Measurements from ENCODE around the gene RCBTB2.

GRCh38 chr13:48488995-48489394 is 43.9 kb downstream of the RCBTB2 start:
- TF ChIP-seq, protein P1, sequence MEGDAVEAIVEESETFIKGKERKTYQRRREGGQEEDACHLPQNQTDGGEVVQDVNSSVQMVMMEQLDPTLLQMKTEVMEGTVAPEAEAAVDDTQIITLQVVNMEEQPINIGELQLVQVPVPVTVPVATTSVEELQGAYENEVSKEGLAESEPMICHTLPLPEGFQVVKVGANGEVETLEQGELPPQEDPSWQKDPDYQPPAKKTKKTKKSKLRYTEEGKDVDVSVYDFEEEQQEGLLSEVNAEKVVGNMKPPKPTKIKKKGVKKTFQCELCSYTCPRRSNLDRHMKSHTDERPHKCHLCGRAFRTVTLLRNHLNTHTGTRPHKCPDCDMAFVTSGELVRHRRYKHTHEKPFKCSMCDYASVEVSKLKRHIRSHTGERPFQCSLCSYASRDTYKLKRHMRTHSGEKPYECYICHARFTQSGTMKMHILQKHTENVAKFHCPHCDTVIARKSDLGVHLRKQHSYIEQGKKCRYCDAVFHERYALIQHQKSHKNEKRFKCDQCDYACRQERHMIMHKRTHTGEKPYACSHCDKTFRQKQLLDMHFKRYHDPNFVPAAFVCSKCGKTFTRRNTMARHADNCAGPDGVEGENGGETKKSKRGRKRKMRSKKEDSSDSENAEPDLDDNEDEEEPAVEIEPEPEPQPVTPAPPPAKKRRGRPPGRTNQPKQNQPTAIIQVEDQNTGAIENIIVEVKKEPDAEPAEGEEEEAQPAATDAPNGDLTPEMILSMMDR (IDR thresholded peaks at IDR 0.05; ENCODE audit: low read length) = no peak
- no peak for TF ChIP-seq EZH2 (IDR thresholded peaks at IDR 0.05; ENCODE audit: borderline replicate concordance, low read length)

Measured in OCI-LY1 (cell line).